NCI-H510A treated with DMSO at 0.1 percent for 48 hours (cell line): ENCODE data around the gene COL1A1.

ENCODE experiments used
- DNase-seq: peaks from one replicate; lab custom pipeline; 2025; lab: John Stamatoyannopoulos, UW

COL1A1 gene

DNA sequence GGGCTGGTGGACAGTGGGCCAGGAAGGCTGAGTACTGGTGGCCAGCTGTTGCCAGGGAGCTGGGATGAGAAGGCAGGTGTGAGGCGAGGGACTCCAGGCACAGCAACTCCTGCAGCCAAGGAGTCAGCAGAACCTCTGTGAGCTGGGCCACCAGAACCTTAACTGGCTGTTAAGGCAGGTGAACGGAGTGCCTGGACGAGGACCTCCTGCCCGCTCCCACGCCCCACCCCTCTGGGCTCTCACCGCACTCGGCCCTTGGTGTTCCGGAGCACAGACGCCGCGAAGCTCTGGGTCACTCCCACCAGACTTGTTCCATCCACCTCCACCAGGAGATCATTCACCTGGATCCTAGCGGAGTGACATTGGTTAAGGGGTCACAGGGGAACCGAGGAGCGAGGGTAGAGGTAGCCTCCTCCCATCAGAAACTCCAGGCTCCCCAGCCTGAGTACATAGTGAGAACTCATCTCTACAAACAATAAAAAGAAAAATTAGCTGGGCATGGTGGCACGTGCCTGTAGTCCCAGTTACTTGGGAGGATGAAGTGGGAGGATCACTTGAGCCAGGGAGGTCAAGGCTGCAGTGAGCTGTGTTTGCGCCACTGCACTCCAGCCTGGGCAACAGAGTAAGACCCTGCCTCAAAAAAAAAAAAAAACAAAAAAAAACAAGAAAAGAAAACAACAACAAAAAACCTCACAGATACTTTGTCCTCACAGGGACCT lies 60.2 kb downstream of the COL1A1 start:
- no peak for DNase-seq

DNA sequence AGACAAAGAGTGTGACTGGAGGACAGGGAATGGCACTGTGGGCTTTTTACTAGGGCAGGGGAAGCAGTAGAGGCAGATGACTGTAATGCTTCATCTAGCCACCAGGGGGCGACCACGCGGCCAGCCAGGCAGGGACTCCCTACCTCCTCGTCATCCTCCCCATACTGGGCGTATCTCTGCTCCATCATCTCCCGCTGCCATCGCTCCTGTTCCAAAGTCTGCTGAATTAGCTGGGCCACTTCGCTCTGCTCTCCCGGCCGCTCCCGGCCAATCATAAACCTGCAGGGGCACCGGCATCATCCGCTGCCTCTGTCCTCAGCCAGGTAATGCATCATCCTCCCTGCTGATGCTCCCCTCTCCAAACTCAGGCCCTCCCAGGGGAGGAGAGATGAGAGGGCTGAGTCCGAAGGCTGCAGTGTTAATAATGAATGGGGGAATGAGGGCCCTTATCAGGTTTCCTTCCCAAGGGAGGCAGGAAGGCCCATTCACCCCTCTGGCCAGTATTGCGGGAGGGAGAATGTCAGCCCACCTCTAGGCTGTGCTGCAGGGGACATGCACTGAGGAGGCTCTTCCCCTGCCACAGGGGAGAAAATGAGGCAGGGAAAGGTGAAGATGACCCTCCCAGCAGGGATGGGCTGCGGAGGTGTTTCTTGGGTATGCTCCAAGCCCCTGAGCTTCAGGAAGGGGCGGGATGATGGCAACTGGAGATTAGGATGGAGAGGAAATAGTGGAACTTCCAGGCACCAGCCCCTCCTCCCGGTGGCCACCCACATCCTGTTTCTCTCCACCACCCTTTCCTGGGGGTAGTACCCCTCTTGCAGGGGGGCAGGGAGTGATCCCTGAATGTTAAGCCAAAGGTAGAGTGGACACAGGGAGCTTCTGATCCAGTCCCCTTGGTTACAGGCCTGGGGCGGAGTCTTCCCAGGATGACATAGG lies 61.2 kb downstream of the COL1A1 start:
- peak; percentile 45 for DNase-seq

DNA sequence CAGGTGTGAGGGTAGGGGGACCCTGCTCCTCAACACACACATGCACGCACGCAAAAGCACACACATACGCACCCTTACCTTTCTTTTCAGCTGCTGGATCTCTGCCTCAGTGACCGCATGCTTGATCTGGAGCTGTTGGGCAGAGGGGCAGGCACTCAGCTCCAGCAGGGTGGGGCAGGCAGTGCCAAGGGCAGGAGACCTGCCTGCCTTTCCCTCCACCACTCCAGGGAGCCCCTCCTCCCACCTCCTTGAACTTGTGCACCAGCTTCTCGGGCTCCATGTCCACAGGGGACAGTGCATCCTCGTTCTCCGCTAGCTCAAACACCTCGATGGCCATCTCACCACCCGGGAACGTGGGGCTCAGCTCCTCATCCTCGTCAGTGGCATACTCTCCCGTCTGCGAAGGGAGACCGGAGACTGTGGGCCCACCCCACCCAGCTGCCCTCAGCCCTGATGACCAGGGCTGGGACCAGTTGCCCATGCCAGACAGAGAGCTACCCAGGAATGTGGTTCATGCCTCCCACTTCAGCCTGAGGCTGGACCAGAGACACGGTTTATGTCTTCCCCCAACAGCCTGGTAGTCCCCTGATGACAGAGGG lies 62.1 kb downstream of the COL1A1 start:
- DNase-seq = no peak

DNA sequence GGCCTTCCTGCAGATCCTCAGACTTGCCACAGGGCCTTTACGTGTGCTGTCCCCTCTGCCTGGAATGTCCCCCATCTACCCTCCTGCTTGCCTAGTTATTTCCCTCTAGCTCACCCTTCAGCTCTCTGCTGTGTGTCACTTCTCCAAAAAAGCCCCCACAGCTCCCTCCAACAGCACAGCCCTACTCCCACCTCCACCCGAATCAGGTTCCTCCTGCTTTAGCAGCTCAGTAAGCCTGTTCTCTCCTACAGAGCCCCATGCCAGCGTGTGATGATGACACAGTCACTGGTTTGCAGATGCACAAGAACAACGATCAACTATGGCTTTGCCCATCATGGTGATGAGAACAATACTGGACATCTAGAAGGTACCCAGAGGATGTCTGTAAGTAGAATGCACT lies 64.4 kb downstream of the COL1A1 start:
- no peak for DNase-seq

DNA sequence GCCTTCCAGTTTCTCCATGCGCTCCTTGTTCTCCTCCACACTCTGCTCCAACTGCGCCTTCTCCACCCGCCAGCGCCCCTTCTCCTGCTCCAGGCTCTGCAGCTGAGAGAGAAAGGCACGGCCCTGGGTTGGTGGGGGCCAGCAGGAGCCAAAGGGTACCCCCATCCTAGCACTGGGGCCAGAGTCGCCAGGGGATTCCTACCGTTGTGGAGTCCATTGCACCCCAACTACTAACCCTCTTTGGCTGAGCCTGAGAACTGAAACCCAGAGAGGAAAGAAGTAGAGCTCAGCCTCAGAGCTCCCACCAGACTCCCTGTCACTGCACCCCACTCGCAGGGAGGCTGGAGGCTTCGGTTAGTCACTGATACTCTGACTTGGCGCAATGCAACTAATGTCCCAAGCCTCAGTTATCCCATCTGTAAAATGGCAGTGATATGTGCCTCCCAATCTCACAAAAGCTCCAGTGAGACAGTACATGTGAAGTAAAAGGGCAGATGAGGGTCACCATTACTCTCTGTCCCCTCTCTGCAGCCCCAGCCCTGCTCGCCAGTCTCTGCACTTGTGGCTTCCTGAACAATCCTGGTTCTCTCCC lies 65.2 kb downstream of the COL1A1 start:
- no peak for DNase-seq

DNA sequence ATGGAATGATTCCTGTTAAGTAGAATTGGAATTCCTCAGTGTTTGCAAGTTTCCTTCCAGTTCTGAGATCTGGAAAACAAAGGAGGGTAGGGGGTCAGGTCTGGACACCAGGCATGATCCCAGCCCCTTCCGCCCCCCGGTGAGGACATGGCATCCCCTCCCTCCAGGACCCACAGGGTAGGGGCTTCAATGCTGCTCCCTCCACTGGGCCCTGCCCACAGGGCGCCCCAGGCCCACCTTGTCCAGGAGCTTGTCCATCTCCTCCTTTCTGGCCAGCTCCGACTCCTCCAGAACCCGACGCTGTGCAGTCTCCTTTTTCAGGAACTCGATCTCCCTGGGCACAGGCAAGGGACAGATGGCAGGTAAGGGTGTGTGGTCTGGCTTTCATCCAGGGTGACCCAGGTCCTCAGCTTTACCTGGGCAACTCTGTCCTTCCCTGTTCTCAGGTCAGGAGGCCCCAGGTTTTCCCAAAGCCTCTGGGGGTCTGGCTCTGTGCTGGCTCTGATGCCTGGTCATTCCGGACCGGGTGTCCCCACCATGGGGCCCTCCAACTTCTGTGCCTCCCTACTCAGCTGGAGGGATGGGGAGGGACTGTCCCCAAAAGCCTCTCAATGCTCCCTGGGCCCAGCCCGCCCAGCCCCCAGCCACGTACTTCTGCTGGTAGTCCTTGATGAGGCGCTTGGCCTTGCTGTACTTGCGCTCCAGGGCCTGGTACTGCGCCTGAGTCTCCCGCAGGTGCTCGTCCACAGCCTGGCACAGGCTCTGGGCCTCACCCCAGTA lies 65.9 kb downstream of the COL1A1 start:
- no peak for DNase-seq

DNA sequence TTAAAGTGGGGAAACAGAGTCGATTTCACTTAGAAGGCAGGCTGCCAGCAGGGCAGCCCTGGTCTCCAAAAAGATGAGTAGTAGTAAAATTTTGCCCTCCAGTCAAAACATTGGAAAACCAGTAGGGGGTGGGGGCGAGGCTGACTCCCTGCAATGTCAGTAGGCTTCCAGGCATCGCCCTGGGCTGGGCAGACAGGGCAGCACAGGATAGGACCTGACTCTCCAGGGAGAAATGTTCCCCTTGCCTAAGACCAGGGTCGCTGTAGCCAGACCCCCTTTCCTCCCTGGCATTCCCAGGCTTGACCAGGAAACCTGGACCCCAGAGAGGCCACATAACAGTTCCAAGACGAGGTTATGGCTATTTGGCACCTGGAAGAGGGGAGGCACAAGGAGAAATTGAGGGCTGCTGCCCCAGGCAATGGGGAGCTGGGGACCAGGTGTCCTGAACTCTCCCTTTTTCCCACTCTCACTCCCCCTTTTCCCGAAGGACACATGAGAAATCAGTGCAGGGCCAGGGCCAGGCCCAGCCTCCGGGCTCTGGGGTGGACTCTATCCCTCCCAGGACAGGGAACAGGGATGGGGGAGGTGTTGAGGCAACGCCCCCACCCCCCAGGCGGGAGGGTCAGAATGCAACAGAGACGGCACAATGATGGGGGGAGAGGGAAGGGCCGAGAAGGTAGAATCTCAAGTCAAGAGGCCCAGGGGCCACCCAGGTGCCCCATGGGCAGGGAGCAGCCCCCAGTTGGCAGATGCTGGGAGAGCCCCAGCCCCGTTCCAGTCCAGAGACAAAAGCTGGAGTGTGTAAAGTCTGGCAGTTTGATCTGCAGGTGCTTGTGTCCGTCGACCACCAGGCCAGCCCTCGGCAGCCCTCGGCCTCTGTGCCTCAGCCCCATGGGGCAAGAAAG lies 67.0 kb downstream of the COL1A1 start:
- no peak for DNase-seq

DNA sequence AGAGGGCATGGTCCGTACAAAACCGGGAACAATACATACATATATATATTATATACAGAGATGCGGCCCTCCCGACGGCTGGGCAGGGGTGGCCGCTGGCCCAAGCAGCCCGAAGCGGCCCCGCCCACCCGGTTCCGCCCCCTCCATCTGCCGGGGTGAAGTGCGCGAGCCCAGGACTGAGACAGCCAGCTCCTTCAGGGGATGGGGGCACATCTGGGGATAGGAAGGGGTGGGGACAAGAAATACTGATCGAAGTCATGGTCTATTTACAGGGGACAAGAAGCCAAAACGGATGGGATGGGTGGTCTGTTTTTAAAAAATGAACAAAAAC lies 67.7 kb downstream of the COL1A1 start:
- DNase-seq = no peak
